HEK293T (cell line): ENCODE results near the gene TOR4A.

ENCODE experiments used
- CTCF ChIA-PET: fragments of 350-600 bp; formaldehyde crosslinking; extraction: SDS; loops from one replicate; lab custom pipeline; 2021; ENCODE audit warnings: antibody characterized with exemption, inconsistent platforms; lab: Yijun Ruan, JAX
- POLR2A ChIA-PET: fragments of 350-600 bp; formaldehyde crosslinking; extraction: SDS; loops from one replicate; lab custom pipeline; 2020; ENCODE audit warnings: antibody characterized with exemption, inconsistent platforms; lab: Yijun Ruan, JAX
- DNase-seq: peaks from one replicate; pipeline ENCODE4 v3.0.0; 2012; ENCODE audit warnings: mixed read lengths; ENCODE audit errors: extremely low spot score
- ARNT ChIP-seq: fragments of 450-650 bp; IDR thresholded peaks from 2 replicates; pipeline ENCODE4 v1.6.1; 2017; ENCODE audit warnings: mild to moderate bottlenecking
- BHLHE40 ChIP-seq: fragments of 450-650 bp; IDR thresholded peaks from 2 replicates; pipeline ENCODE4 v1.6.1; 2016; ENCODE audit warnings: mild to moderate bottlenecking, moderate library complexity, borderline replicate concordance
- CTBP1 ChIP-seq: fragments of 450-650 bp; IDR thresholded peaks from 2 replicates; pipeline ENCODE4 v1.6.1; 2016; ENCODE audit warnings: borderline replicate concordance
- ELF4 ChIP-seq: fragments of 450-650 bp; IDR thresholded peaks from 2 replicates; pipeline ENCODE4 v1.6.1; 2017; ENCODE audit warnings: antibody characterized with exemption
- FOXA1 ChIP-seq: fragments of 450-650 bp; IDR thresholded peaks from 2 replicates; pipeline ENCODE4 v1.6.1; 2016; ENCODE audit warnings: mild to moderate bottlenecking
- FOXK2 ChIP-seq: fragments of 450-650 bp; IDR thresholded peaks from 2 replicates; pipeline ENCODE4 v1.6.1; 2016; ENCODE audit warnings: mild to moderate bottlenecking
- FOXM1 ChIP-seq: fragments of 450-650 bp; IDR thresholded peaks from 2 replicates; pipeline ENCODE4 v1.6.1; 2017; ENCODE audit warnings: mild to moderate bottlenecking, borderline replicate concordance
- HDGF ChIP-seq: fragments of 450-650 bp; IDR thresholded peaks from 2 replicates; pipeline ENCODE4 v1.6.1; 2017; ENCODE audit warnings: antibody characterized with exemption, borderline replicate concordance
- L3MBTL2 ChIP-seq: fragments of 450-650 bp; conservative IDR thresholded peaks from 2 replicates; pipeline ENCODE4 v1.6.1; 2016; ENCODE audit warnings: mild to moderate bottlenecking
- LEF1 ChIP-seq: fragments of 450-650 bp; IDR thresholded peaks from 2 replicates; pipeline ENCODE4 v1.6.1; 2017; ENCODE audit warnings: mild to moderate bottlenecking, borderline replicate concordance
- NFRKB ChIP-seq: fragments of 450-650 bp; IDR thresholded peaks from 2 replicates; pipeline ENCODE4 v1.6.1; 2016; ENCODE audit warnings: mild to moderate bottlenecking, moderate library complexity
- SP1 ChIP-seq: fragments of 450-650 bp; IDR thresholded peaks from 2 replicates; pipeline ENCODE4 v1.6.1; 2017
- SUZ12 ChIP-seq: fragments of 450-650 bp; IDR thresholded peaks from 2 replicates; pipeline ENCODE4 v1.6.1; 2016; ENCODE audit warnings: mild to moderate bottlenecking
- TARDBP ChIP-seq: fragments of 450-650 bp; IDR thresholded peaks from 2 replicates; pipeline ENCODE4 v1.6.1; 2016
- ZNF384 ChIP-seq: fragments of 450-650 bp; IDR thresholded peaks from 2 replicates; pipeline ENCODE4 v1.6.1; 2016
- TF ChIP-seq, protein P1 (sequence below): fragments of 450-650 bp; IDR thresholded peaks from 2 replicates; pipeline ENCODE4 v1.6.1; 2016

Gene TOR4A

DNA sequence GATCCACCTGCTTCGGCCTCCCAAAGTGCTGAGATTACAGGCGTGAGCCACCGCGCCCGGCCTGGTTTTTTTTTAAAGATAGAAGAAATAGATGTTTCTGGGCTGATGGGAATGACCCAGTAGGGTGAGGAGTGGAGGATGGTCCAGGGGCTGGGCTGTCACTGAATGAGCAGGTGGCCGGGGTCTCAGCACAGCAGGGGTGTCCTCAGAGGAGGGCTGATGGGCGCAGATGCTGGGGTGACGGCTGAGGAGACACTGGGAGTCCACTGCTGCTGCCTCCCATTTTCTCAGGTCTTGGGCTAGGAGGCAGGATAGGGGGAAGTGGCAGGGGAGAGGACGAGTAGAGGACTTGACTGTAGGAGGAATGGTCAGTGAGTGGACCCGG is 2.3 kb upstream of the TOR4A start:
- CTCF ChIA-PET, result no interaction called here
- POLR2A ChIA-PET, result no interaction called here
- no peak for TF ChIP-seq SP1
- no peak for TF ChIP-seq BHLHE40
- TF ChIP-seq ARNT, result no peak
- TF ChIP-seq LEF1, result no peak
- no peak for TF ChIP-seq FOXK2
- no peak for TF ChIP-seq NFRKB
- no peak for TF ChIP-seq L3MBTL2
- TF ChIP-seq SUZ12, result no peak
- TF ChIP-seq TARDBP, result no peak
- no peak for TF ChIP-seq FOXM1
- TF ChIP-seq CTBP1, result no peak
- TF ChIP-seq, protein P1, sequence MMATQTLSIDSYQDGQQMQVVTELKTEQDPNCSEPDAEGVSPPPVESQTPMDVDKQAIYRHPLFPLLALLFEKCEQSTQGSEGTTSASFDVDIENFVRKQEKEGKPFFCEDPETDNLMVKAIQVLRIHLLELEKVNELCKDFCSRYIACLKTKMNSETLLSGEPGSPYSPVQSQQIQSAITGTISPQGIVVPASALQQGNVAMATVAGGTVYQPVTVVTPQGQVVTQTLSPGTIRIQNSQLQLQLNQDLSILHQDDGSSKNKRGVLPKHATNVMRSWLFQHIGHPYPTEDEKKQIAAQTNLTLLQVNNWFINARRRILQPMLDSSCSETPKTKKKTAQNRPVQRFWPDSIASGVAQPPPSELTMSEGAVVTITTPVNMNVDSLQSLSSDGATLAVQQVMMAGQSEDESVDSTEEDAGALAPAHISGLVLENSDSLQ, result no peak
- no peak for TF ChIP-seq ELF4
- TF ChIP-seq ZNF384, result no peak
- no peak for DNase-seq

DNA sequence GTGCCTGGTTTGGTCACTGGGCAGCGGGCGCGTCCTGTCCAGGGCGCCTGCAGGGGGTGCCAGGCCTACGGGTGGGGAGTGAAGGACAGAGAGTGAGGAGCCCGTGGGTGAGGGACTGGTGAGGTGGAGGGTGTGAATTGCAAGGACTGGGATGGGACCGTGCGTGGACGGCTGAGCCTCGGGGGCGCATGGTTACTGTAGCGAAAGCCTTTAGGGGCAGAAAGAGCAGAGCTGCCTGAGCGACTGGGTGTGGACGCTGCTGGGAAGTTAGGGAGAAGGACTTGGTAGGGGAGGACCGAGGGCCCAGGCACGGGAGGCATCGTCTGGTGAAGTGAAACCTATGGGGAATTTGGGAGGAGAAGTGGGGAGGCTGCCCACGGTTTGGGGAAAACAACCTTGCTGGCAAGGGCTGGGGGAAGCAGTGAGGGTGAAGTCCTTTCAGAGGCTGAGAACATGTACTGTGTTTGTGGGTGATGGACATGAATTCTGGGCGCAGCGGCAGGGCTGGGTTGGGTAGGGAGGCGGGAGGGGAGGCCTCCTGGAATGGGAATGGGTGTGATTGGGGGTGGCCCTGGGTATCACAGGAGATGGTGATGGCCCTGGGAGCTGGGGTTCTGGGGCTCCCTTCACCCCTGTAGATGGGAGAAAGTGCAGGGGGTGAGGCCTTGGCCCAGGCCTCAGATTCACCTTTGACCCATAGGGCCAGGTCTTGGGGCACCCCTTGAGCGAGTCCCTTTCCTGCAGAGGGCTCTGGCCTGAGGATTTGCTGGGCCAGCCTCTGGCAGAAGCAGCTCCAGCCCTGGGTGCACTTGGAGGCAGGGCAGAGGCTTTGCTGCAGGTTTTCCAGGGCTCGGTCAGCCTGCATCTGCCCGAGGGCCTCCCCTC is 1.7 kb upstream of the TOR4A start:
- POLR2A ChIA-PET, result interaction anchor here (0.9 kb wide), 1 partner anchor 22 kb away, joined by 4 read pairs; no protein-coding TSS in a partner anchor
- TF ChIP-seq FOXK2, result no peak
- TF ChIP-seq BHLHE40, result no peak
- no peak for TF ChIP-seq SUZ12
- no peak for TF ChIP-seq CTBP1
- TF ChIP-seq ZNF384, result no peak
- TF ChIP-seq, protein P1, result no peak
- TF ChIP-seq FOXA1, result no peak
- no peak for TF ChIP-seq TARDBP
- TF ChIP-seq L3MBTL2, result no peak
- TF ChIP-seq SP1, result no peak
- TF ChIP-seq FOXM1, result no peak
- no peak for DNase-seq
- CTCF ChIA-PET, result interaction anchor here (0.9 kb wide), 1 partner anchor 11 kb away, joined by 4 read pairs; no protein-coding TSS in a partner anchor

DNA sequence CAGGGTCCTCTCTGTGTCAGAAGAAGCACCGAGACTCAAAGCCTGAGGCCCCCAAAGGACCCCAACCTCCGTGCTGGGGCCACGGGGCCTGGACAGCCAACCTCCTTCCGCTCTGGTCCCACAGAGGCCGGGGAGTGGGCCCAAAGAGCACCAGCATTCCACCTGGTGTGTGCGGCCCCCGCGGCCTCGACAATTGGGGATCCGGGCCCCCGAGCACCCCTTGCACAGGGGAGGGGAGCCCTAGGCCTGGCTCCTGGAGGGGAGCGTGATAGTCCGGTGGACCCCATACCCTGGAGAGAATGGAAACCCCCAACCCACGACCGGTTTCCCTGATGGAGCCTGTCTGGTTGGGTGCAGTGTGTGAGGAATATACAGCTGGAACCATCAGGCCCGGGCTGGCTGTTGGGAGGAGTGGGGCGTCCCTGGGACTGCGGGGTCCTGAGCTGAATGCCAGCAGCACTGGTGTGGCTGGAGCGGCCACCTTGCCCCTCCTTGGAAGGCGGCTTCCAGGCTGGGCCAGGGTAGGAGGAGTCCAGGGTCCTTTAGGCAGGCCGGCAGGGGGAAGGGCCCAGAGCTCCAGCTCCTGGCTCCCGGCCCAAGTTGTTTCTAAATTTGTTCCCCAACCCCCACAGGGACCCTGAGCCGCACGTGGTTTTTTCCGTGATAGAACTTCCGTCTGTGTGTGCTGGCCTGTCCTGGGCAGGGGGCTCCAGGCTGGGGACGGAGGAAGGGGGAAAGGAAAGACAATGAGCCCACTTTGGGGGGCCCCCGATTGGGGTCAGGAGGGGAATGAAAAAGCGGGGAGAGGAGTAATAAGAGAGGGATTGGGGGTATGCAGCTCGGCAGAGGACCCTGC is 825 bp upstream of the TOR4A start:
- DNase-seq, result no peak
- TF ChIP-seq CTBP1 (no peak), SP1 (no peak), LEF1 (no peak), BHLHE40 (no peak), ARNT (no peak), NFRKB (no peak)
- CTCF ChIA-PET, result interaction anchor here (0.9 kb wide), 1 partner anchor 10 kb away, joined by 4 read pairs; no protein-coding TSS in a partner anchor
- POLR2A ChIA-PET, result interaction anchor here (0.9 kb wide), 1 partner anchor 23 kb away, joined by 4 read pairs; no protein-coding TSS in a partner anchor

DNA sequence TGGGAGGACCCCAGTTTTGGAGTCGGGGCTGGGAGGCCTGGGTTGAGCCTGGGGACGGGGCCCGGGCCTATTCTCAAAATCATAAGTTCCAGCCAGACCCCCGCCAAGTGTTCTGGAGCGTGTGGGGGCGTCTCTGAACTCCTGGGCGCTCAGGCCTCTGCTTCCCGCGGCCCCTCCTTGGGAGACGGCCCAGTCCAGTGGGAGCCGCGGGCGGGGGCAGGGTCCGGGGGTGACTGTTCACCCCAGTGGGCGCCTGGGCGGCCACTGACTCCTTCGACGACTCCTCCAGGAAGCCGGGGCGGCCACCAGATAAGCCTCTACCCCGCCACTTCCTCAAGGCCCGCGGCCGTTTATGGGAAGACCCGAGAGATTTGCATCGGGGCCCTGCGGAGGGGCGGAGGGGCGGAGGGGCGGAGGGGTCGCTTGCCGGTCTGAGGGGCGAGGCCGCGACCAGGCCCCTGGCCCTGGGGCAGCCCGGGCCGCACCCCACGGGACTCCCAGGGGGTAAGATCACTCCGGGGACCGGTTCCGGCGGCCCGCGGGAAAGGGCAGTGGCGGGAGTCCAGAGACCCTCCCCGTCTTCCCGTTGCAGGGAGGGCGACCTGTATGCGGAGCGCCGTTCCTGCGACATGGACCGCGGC is 655 bp downstream of the TOR4A start:
- TF ChIP-seq, protein P1, result no peak
- TF ChIP-seq SUZ12, result no peak
- TF ChIP-seq L3MBTL2, result no peak
- no peak for TF ChIP-seq HDGF
- TF ChIP-seq ARNT, result no peak
- no peak for TF ChIP-seq NFRKB
- TF ChIP-seq LEF1, result no peak
- TF ChIP-seq BHLHE40, result no peak
- DNase-seq, result no peak
- POLR2A ChIA-PET, result no interaction called here
- CTCF ChIA-PET, result no interaction called here

DNA sequence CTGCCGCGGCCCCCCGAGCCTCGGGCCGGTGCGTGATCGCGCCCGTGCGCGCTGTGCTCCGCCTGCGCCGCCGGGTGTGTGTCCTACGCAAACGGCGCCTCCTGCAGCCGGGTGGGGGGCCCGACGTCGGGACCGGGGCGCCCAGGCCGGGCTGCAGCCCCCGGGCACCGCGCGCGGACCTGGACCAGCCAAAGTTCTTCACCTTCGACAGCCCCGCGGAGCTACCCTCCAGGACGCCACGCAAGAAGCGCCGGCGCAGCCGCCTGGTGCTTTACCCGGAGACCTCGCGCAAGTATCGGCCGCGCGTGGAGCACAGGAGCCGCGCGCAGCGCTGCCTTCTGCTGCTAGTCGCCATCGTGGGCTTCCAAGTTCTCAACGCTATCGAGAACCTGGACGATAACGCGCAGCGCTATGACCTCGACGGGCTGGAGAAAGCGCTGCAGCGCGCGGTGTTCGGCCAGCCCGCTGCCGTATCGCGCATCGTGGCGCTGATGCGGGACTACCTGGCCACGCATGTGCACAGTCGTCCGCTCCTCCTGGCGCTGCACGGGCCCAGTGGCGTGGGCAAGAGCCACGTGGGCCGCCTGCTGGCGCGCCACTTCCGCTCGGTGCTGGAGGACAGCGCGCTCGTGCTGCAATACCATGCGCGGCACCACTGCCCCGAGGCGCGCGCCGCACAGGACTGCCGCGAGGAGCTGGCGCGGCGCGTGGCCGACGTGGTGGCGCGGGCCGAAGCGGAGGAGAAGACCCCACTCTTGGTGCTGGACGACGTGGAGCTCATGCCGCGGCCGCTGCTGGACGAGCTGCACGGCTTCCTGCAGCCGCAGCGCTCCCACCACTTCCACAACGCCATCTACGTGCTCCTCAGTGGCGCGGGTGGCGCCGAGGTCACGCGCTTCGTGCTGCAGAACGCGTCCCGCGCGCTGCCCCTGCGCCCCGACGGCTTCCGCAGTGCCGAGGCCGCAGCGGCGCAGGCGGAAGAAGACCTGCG is 1.5 kb downstream of the TOR4A start:
- no peak for TF ChIP-seq HDGF
- no peak for TF ChIP-seq FOXK2
- no peak for TF ChIP-seq CTBP1
- TF ChIP-seq, protein P1, result no peak
- TF ChIP-seq BHLHE40, result no peak
- TF ChIP-seq FOXA1, result no peak
- CTCF ChIA-PET, result no interaction called here
- no peak for DNase-seq
- POLR2A ChIA-PET, result no interaction called here
